ENCODE measurements around the gene SIVA1. TPM values are rescaled to one million over a fixed set of nuclear protein-coding genes. Genes with fewer than 3 reads are reported as not detected.
"Not testable (repeated sequence)": the region's sequence is repeated elsewhere in the genome, so short reads cannot be mapped to it uniquely, and the experiment has no call there.

Gene SIVA1
- total and polyA plus RNA-seq, 2 of the 4 experiments (the other 2 are of a cell fraction): 166 to 184 TPM

GRCh38 chr14:104750753-104751057 lies 2.2 kb upstream of the SIVA1 start:
- Histone ChIP-seq H3K79me1 (ENCODE audit: low read depth in 1 of 2, low read length in 2 of 2) (peaks cover 0 to 23% of the 10 kb centered on the region in 2 experiments; a peak in 2 of 4 replicates), H4K5ac (ENCODE audit: low read depth, low read length) (peak overlapping the region; percentile 5; the same call in 1 of the 2 replicates), H3K23ac (ENCODE audit: low read depth, low read length) (peak overlapping the region; percentile 16; the same call in 1 of the 2 replicates), H3K4ac (ENCODE audit: low read depth, low read length) (peak overlapping the region; percentile 68; the same call in 1 of the 2 replicates), H3K9me1 (ENCODE audit: insufficient read depth, low read length) (peaks cover 17% of the 10 kb centered on the region), H2AK5ac (ENCODE audit: low read depth, low read length) (peak overlapping the region; percentile 61), H2BK20ac (ENCODE audit: low read depth, low read length) (peak overlapping the region; percentile 71; the same call in 1 of the 2 replicates), H4K20me1 (ENCODE audit: insufficient read depth, low read length) (peaks cover 26% of the 10 kb centered on the region), H3K4me1 (ENCODE audit: control insufficient read depth, insufficient read depth, low read length) (peaks cover 33% of the 10 kb centered on the region), H2AFZ (replicated peaks; ENCODE audit: low read length, poor library complexity) (peak overlapping the region; percentile 84), H2BK5ac (ENCODE audit: low read depth, low read length, poor library complexity, severe bottlenecking) (peak overlapping the region; percentile 88)
- H4K8ac ChIP-seq (ENCODE audit: low read depth in 2 of 2, low read length in 2 of 2); CTCF ChIA-PET; H3K9me3 ChIP-seq (ENCODE audit: control insufficient read depth, insufficient read depth, low read length); H3K18ac ChIP-seq (ENCODE audit: low read depth, low read length); ATAC-seq (ENCODE audit: low read depth); BruUV-seq (replicated peaks); H2BK15ac ChIP-seq (ENCODE audit: low read depth, low read length); H3K27me3 ChIP-seq (ENCODE audit: control insufficient read depth, insufficient read depth, low read length); POLR2A ChIA-PET (ENCODE audit: unreplicated experiment); H3K4me2 ChIP-seq (ENCODE audit: low read depth, low read length); H2BK120ac ChIP-seq (ENCODE audit: low read depth, low read length); H3K27ac ChIP-seq (ENCODE audit: insufficient read depth, low read length); intact Hi-C loops (cut with micrococcal nuclease); H3K56ac ChIP-seq (ENCODE audit: extremely low read depth, insufficient read depth, low read length); H3K14ac ChIP-seq (replicated peaks; ENCODE audit: low read depth, low read length); H3K36me3 ChIP-seq (ENCODE audit: control insufficient read depth, insufficient read depth, low read length); H3K9ac ChIP-seq (ENCODE audit: low read depth, low read length); H4K91ac ChIP-seq (ENCODE audit: insufficient read depth, low read depth, low read length); in situ Hi-C loops (cut with MboI; ENCODE audit: low sequenced_read_pairs); dilution Hi-C loops (cut with HindIII; ENCODE audit: low sequenced_read_pairs, unreplicated experiment); H2AK9ac ChIP-seq (replicated peaks; ENCODE audit: low read depth, low read length, poor library complexity); DNase-seq; H3K4me3 ChIP-seq (ENCODE audit: insufficient read depth, low read depth, low read length): not testable (repeated sequence)
- no CpG with 5 or more reads among the region's 5 CpGs for WGBS, 2 experiments (ENCODE audit: extremely low coverage in 2 of 2, insufficient read length in 1 of 2)
